Keratinocyte (primary cell): Measurements from ENCODE around the gene CCL20. TPM values are rescaled to one million over a fixed set of nuclear protein-coding genes. Genes with fewer than 3 reads are reported as not detected.

Experiments used
- DNase-seq: peaks from one replicate; pipeline ENCODE4 v3.0.0-alpha.2; 2011; ENCODE audit warnings: low read depth, missing footprints, low spot score
- FAIRE-seq: peaks from 2 replicates; lab custom pipeline; 2011; peaks lifted over from hg19 to GRCh38; lab: Jason Lieb, UNC
- H2AFZ ChIP-seq: 2 replicates; pipeline ENCODE4 v1.6.0; 2012; ENCODE audit warnings: low read length, control low read depth, inconsistent platforms; ENCODE audit not compliant: control insufficient read depth
- H3K27ac ChIP-seq: 2 replicates; pipeline ENCODE4 v1.5.1; 2011; ENCODE audit warnings: low read length; ENCODE audit not compliant: control insufficient read depth, insufficient read depth
- H3K27me3 ChIP-seq: 3 replicates; pipeline ENCODE4 v1.6.0; 2011; ENCODE audit warnings: low read length; ENCODE audit not compliant: control insufficient read depth, insufficient read depth; ENCODE audit errors: extremely low read depth
- H3K36me3 ChIP-seq, 2 experiments: 2 replicates in 1 of 2; 3 replicates in 1 of 2; pipeline ENCODE4 v1.5.1; 2011; ENCODE audit warnings: low read length in 2 of 2, mild to moderate bottlenecking in 1 of 2; ENCODE audit not compliant: control insufficient read depth in 2 of 2, insufficient read depth in 2 of 2; ENCODE audit errors: extremely low read depth in 1 of 2
- H3K4me1 ChIP-seq: 3 replicates; pipeline ENCODE4 v1.5.1; 2011; ENCODE audit warnings: low read length; ENCODE audit not compliant: control insufficient read depth, insufficient read depth; ENCODE audit errors: extremely low read depth
- H3K4me2 ChIP-seq: 3 replicates; pipeline ENCODE4 v1.6.0; 2011; ENCODE audit warnings: low read depth, low read length; ENCODE audit not compliant: control insufficient read depth, insufficient read depth; ENCODE audit errors: extremely low read depth
- H3K4me3 ChIP-seq, 3 experiments: fragments of 200-600 bp in 1 of 3; sonication (generic) in 1 of 3; 2 replicates in 2 of 3; 3 replicates in 1 of 3; pipeline ENCODE4 v1.5.1; 2011 to 2016; ENCODE audit warnings: low read length in 3 of 3, mild to moderate bottlenecking in 3 of 3, control low read depth in 2 of 3, inconsistent platforms in 1 of 3, low read depth in 1 of 3, mixed read lengths in 1 of 3, mixed run types in 1 of 3, moderate library complexity in 1 of 3; ENCODE audit not compliant: control insufficient read depth in 2 of 3, insufficient read depth in 2 of 3; ENCODE audit errors: extremely low read depth in 1 of 3
- H3K79me2 ChIP-seq: 2 replicates; pipeline ENCODE4 v1.6.0; 2012; ENCODE audit warnings: low read length; ENCODE audit not compliant: control insufficient read depth, insufficient read depth
- H3K9ac ChIP-seq: 3 replicates; pipeline ENCODE4 v1.6.0; 2011; ENCODE audit warnings: low read length; ENCODE audit not compliant: control insufficient read depth, insufficient read depth; ENCODE audit errors: extremely low read depth
- H3K9me1 ChIP-seq: 3 replicates; pipeline ENCODE4 v1.6.0; 2011; ENCODE audit warnings: low read length; ENCODE audit not compliant: control insufficient read depth, insufficient read depth; ENCODE audit errors: extremely low read depth
- H3K9me3 ChIP-seq: 2 replicates; pipeline ENCODE4 v1.5.1; 2012; ENCODE audit warnings: low read depth, low read length; ENCODE audit not compliant: control insufficient read depth
- H4K20me1 ChIP-seq: 3 replicates; pipeline ENCODE4 v1.6.0; 2011; ENCODE audit warnings: low read length; ENCODE audit not compliant: control insufficient read depth, insufficient read depth; ENCODE audit errors: extremely low read depth
- CTCF ChIP-seq, 3 experiments: IDR thresholded peaks in 1 of 3; conservative IDR thresholded peaks in 1 of 3; optimal IDR thresholded peaks in 1 of 3; 2 replicates in 2 of 3; 3 replicates in 1 of 3; pipeline versions ENCODE3 to v1.5.1; 2011; ENCODE audit warnings: low read length in 3 of 3, mild to moderate bottlenecking in 3 of 3, moderate library complexity in 2 of 3, control low read depth in 1 of 3, inconsistent platforms in 1 of 3; ENCODE audit not compliant: insufficient read depth in 2 of 3; ENCODE audit errors: extremely low read depth in 1 of 3
- EZH2 ChIP-seq: IDR thresholded peaks from one replicate; pipeline ENCODE4 v1.6.1; 2012; ENCODE audit warnings: inconsistent platforms, mild to moderate bottlenecking, low read length, moderate library complexity
- dilution Hi-C: fragments of 300-500 bp; cut with MboI; formaldehyde crosslinking; loops from one replicate; pipeline ENCODE4 v1.7.0; 2020; ENCODE audit warnings: low sequenced_read_pairs; ENCODE audit not compliant: extremely low pct_ligation_motif_present
- polyA plus RNA-seq, 5 experiments: library from polyadenylated mRNA; depleted of rRNA in 3 of 5; stranded (reverse) in 3 of 5; stranded (forward) in 1 of 5; unstranded in 1 of 5; fragments of >200 nt; gene quantifications; 1 replicate in 1 of 5; 2 replicates in 3 of 5; 3 replicates in 1 of 5; pipeline versions ENCODE4 v1.2.1 to v1.2.3, GENCODE V29; 2011 to 2012; ENCODE audit warnings: missing spikeins in 2 of 5, low read depth in 1 of 5, low replicate concordance in 1 of 5

CCL20 gene
- polyA plus RNA-seq, 1 donor (not counting 4 experiments of a cell fraction or from before 2014, with no cell fraction given) = 5.2 TPM

GRCh38 chr2:227822416-227823003 is 8.9 kb downstream of the CCL20 start:
- no peak for DNase-seq
- Histone ChIP-seq H3K27me3 (no peaks in the 10 kb centered on the region), H3K4me1 (peaks cover 34% of the 10 kb centered on the region), H3K9ac (no peak overlapping the region), H3K27ac (no peak overlapping the region), H3K4me2 (no peak overlapping the region), H3K79me2 (no peaks in the 10 kb centered on the region), H4K20me1 (no peaks in the 10 kb centered on the region), H2AFZ (no peak overlapping the region), H3K9me3 (no peaks in the 10 kb centered on the region), H3K4me3 (no peak overlapping the region), H3K36me3 (no peaks in the 10 kb centered on the region), H3K9me1 (no peaks in the 10 kb centered on the region)
- peak; percentile 84 for FAIRE-seq
- dilution Hi-C loops = no loop called here
- TF ChIP-seq EZH2 (no peak), CTCF (optimal IDR thresholded peaks at IDR 0.05 in 1 of 3, IDR thresholded peaks at IDR 0.05 in 1 of 3, conservative IDR thresholded peaks at IDR 0.05 in 1 of 3; ENCODE audit: extremely low read depth in 1 of 3, insufficient read depth in 2 of 3, low read length in 3 of 3) (no peak)

GRCh38 chr2:227823922-227824321 is 10.3 kb downstream of the CCL20 start:
- Histone ChIP-seq H3K9me1 (no peaks in the 10 kb centered on the region), H3K4me2 (no peak overlapping the region), H3K27ac (no peak overlapping the region), H3K79me2 (no peaks in the 10 kb centered on the region), H4K20me1 (no peaks in the 10 kb centered on the region), H3K4me3 (no peak overlapping the region), H3K9me3 (no peaks in the 10 kb centered on the region), H3K4me1 (peaks cover 28% of the 10 kb centered on the region), H3K9ac (no peak overlapping the region), H2AFZ (no peak overlapping the region), H3K27me3 (no peaks in the 10 kb centered on the region), H3K36me3 (no peaks in the 10 kb centered on the region)
- DNase-seq (no peak), FAIRE-seq (no peak)
- TF ChIP-seq EZH2 (no peak), CTCF (optimal IDR thresholded peaks at IDR 0.05 in 1 of 3, IDR thresholded peaks at IDR 0.05 in 1 of 3, conservative IDR thresholded peaks at IDR 0.05 in 1 of 3; ENCODE audit: extremely low read depth in 1 of 3, insufficient read depth in 2 of 3, low read length in 3 of 3) (no peak)
- dilution Hi-C loops = no loop called here
